ENCODE results near the gene IL17REL.

The IL17REL gene

DNA sequence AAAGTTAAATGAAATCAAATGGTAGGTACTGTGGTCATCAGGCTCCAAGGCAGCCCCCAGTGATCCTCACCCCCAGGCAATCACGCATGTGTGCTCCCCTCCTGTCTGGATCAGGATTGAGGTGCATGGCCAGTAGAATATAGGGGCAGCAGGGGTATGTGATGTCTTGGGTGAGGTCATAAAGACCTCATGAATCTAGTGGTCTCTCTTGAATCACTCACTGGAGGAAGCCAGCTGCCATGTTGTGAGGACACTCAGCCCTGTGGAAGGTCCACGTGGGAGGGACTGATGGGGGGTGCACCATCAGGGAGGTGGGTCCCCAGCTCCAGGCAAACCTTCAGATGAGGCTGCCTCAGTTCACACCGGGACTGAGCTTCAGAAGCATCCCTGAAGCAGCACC is 6.8 kb upstream of the IL17REL start:
- no peak for TF ChIP-seq EZH2 (IDR thresholded peaks at IDR 0.05; ENCODE audit: borderline replicate concordance, low read length)
- TF ChIP-seq, protein P1, sequence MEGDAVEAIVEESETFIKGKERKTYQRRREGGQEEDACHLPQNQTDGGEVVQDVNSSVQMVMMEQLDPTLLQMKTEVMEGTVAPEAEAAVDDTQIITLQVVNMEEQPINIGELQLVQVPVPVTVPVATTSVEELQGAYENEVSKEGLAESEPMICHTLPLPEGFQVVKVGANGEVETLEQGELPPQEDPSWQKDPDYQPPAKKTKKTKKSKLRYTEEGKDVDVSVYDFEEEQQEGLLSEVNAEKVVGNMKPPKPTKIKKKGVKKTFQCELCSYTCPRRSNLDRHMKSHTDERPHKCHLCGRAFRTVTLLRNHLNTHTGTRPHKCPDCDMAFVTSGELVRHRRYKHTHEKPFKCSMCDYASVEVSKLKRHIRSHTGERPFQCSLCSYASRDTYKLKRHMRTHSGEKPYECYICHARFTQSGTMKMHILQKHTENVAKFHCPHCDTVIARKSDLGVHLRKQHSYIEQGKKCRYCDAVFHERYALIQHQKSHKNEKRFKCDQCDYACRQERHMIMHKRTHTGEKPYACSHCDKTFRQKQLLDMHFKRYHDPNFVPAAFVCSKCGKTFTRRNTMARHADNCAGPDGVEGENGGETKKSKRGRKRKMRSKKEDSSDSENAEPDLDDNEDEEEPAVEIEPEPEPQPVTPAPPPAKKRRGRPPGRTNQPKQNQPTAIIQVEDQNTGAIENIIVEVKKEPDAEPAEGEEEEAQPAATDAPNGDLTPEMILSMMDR (IDR thresholded peaks at IDR 0.05; ENCODE audit: low read length) = no peak
- Histone ChIP-seq H3F3A (ENCODE audit: insufficient read depth, low read length) (no peaks in the 10 kb centered on the region), H3K9ac (ENCODE audit: low read length) (no peak overlapping the region), H3K9me3 (ENCODE audit: low read length) (0 out of 2 replicates have a peak, but pooled peaks cover 1% of the 10 kb centered on the region), H3K27ac (ENCODE audit: low read depth, low read length, poor library complexity, severe bottlenecking) (no peak overlapping the region), H3K4me3 (ENCODE audit: low read depth, low read length, poor library complexity, severe bottlenecking) (no peak overlapping the region), H2AFZ (ENCODE audit: low read length) (no peak overlapping the region), H3K79me2 (ENCODE audit: insufficient read depth, low read length) (no peaks in the 10 kb centered on the region), H3K4me1 (ENCODE audit: insufficient read depth, low read length, severe bottlenecking) (no peaks in the 10 kb centered on the region), H3K27me3 (ENCODE audit: insufficient read depth, low read length) (peaks cover 12% of the 10 kb centered on the region; the same call in 1 of the 2 replicates), H3K9me2 (ENCODE audit: low read depth, low read length) (no peaks in the 10 kb centered on the region), H3K36me3 (ENCODE audit: insufficient read depth, low read length) (no peaks in the 10 kb centered on the region), H3K4me2 (ENCODE audit: low read length) (no peak overlapping the region), H4K20me1 (ENCODE audit: insufficient read depth, low read length) (no peaks in the 10 kb centered on the region)

DNA sequence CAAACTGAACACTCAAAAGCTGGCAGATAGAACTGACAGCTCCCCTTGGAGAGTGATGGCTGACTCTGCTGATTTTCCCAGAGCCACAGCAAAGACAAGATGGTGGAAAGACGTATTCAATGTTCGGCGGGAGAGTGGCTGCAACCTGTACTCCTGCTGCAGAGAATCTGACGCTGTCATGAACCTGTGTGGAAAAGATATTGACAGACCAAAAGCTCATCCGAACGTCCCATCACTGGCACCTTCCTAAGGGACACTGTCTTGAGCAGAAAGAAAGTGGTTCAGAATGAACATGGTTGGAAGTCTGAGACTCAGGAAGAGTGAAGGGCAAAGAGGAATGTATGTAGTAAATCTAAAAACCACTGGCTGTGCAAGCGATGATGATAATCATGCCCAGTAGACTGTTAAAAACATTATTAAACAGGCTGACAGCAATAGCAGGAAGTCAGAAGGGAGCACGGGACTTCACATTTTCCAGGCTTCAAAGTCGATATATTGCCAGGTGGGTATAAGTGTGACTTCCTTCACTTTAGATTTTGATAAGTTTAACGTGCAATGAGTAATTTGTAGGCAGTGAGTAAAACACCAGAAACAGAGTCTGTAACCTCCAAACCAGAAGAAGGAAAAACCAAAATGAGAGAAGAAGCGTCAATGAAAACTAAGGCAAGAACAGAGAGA is 6.2 kb upstream of the IL17REL start:
- Histone ChIP-seq H3K36me3 (ENCODE audit: insufficient read depth, low read length) (no peaks in the 10 kb centered on the region), H3K79me2 (ENCODE audit: insufficient read depth, low read length) (no peaks in the 10 kb centered on the region), H3K4me1 (ENCODE audit: insufficient read depth, low read length, severe bottlenecking) (no peaks in the 10 kb centered on the region), H3K27ac (ENCODE audit: low read depth, low read length, poor library complexity, severe bottlenecking) (no peak overlapping the region), H2AFZ (ENCODE audit: low read length) (no peak overlapping the region), H3K9me2 (ENCODE audit: low read depth, low read length) (no peaks in the 10 kb centered on the region), H3K9ac (ENCODE audit: low read length) (no peak overlapping the region), H3F3A (ENCODE audit: insufficient read depth, low read length) (no peaks in the 10 kb centered on the region), H3K27me3 (ENCODE audit: insufficient read depth, low read length) (peaks cover 11% of the 10 kb centered on the region; the same call in 1 of the 2 replicates), H4K20me1 (ENCODE audit: insufficient read depth, low read length) (no peaks in the 10 kb centered on the region), H3K9me3 (ENCODE audit: low read length) (no peaks in the 10 kb centered on the region), H3K4me3 (ENCODE audit: low read depth, low read length, poor library complexity, severe bottlenecking) (no peak overlapping the region), H3K4me2 (ENCODE audit: low read length) (no peak overlapping the region)
- TF ChIP-seq EZH2 (IDR thresholded peaks at IDR 0.05; ENCODE audit: borderline replicate concordance, low read length) = no peak
- TF ChIP-seq, protein P1 (IDR thresholded peaks at IDR 0.05; ENCODE audit: low read length) = no peak

DNA sequence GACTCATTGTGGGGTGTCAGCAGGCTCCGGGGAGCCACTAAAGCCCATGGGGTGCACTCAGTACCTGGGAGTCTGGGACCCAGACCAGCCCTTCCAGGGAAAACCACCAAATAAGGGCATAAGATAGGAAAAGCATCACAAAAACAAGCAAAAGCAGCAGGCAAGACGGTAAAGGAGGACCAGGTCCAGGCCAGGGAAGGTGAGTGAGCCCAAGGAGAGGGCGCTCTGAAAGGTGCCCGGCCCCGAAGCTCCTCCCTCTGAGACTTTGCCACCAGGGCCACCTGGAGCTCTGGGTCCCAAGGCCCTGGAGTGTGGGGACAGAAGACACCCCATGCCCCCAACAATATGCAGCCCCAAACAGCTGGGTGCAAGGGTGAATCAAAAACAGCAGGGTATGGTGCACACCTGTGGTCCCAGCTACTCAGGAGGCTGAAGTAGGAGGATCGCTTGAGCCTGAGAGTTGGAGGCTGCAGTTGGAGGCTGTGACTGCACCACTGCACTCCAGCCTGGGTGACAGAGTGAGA is 5.2 kb upstream of the IL17REL start:
- Histone ChIP-seq H3F3A (ENCODE audit: insufficient read depth, low read length) (no peaks in the 10 kb centered on the region), H3K27ac (ENCODE audit: low read depth, low read length, poor library complexity, severe bottlenecking) (no peak overlapping the region), H3K36me3 (ENCODE audit: insufficient read depth, low read length) (no peaks in the 10 kb centered on the region), H3K4me2 (ENCODE audit: low read length) (no peak overlapping the region), H3K9me3 (ENCODE audit: low read length) (no peaks in the 10 kb centered on the region), H3K4me3 (ENCODE audit: low read depth, low read length, poor library complexity, severe bottlenecking) (no peak overlapping the region), H4K20me1 (ENCODE audit: insufficient read depth, low read length) (no peaks in the 10 kb centered on the region), H3K27me3 (ENCODE audit: insufficient read depth, low read length) (peaks cover 11% of the 10 kb centered on the region; the same call in 1 of the 2 replicates), H3K4me1 (ENCODE audit: insufficient read depth, low read length, severe bottlenecking) (no peaks in the 10 kb centered on the region), H2AFZ (ENCODE audit: low read length) (no peak overlapping the region), H3K9me2 (ENCODE audit: low read depth, low read length) (no peaks in the 10 kb centered on the region), H3K79me2 (ENCODE audit: insufficient read depth, low read length) (no peaks in the 10 kb centered on the region), H3K9ac (ENCODE audit: low read length) (no peak overlapping the region)
- TF ChIP-seq, protein P1 (IDR thresholded peaks at IDR 0.05; ENCODE audit: low read length) = no peak
- TF ChIP-seq EZH2 (IDR thresholded peaks at IDR 0.05; ENCODE audit: borderline replicate concordance, low read length) = no peak

Data from OCI-LY1 (cell line).